HG02852 (cell line): ENCODE results near the gene TM7SF2.

ENCODE experiments used
- ATAC-seq: cut with Tn5 transposase; IDR thresholded peaks from one replicate; pipeline ENCODE4 v1.9.1; 2021; ENCODE audit warnings: mild to moderate bottlenecking, moderate library complexity; ENCODE audit not compliant: unreplicated experiment

The TM7SF2 gene

DNA sequence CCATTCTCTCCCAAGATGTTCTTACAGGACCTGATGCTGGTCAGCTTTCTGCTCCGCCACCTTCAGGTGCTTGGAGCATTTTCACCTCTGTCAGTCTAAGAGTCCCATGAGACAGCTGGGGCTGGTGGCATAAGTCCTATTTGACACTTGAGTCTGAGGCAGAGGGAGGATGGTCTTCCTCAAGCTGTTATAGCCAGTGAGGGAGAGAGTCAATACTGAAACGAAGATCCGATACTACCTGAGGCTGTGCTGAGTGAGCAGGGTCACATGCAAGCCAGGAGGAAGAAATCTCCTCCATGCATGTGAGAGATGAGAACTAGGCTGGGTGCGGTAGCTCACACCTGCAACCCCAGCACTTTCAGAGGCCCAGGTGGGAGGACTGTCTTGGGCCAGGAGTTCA lies 22.1 kb upstream of the TM7SF2 start:
- ATAC-seq: no peak

DNA sequence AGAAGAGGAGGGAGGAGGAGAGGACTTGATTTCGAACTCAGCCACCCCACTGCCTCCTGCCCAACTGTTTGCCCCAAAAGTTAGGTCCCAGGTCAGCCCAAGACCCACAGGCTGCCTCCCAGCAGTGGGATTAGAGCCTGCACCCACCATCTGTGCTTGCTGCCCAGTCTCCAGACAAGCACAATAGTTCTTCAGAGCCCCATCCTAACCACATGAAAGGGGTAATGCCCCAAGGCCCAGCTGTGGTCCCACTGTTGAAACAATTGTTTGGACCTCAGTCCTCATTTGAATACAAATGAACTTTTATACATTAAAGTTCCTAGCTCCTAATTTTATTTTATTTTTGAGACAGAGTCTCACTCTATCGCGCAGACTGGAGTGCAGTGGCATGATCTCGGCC lies 21.0 kb upstream of the TM7SF2 start:
- no peak for ATAC-seq

DNA sequence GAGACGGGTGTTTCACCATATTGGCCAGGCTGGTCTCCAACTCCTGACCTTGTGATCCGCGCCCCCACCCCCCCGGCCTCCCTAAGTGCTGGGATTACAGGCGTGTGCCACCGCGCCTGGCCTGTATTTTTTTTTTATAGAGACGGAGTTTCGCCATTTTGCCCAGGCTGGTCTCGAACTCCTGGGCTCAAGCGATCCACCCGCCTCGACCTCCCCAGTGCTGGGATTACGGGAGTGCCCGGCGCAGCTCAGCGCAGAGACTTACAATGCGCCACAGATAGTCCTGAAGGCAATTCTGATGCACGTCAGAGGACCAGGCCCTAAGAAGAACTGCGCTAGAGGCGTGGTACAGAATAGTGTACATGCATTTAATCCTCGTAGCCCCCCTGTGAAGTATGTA lies 16.2 kb upstream of the TM7SF2 start:
- no peak for ATAC-seq

DNA sequence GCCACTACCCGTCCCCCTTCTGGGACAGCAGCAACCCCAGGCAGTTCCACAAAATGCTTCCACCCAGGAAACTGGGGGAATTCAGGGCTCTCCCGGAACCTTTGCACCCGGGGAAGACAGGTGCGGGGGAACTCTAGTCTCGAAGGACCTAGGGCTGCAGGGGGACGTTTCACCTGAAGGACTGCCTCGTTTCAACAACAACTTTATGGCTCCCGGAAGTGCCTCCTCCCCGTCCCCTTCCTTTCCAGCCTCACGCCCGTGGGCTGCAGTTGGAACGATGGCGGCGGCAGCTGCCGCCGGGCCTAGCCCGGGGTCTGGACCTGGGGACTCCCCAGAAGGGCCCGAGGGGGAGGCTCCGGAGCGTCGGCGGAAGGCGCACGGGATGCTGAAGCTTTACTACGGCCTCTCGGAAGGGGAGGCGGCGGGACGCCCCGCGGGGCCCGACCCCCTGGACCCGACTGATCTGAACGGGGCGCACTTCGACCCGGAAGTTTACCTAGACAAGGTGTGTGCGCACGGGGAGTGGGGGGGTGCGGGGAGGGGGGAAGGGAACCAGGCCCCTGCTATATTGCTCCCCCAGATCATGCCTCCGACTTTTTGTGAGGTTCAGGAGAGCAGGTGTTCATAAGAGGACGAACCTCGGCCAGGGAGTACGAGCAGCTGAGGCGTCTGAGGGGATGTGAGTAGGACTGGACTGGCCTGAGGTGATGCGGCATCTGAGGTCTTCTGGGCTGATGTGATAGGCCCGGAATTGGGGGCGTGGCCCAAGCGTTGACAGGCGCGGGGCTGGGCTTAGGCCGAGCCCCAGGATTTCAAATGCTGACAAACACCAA lies 15.5 kb upstream of the TM7SF2 start, which contains the start of gene VPS51:
VPS51 (plus strand) TSS at position 241 of the 833 bp plus-strand sequence; CDS start at position 278, 37 bp downstream.
- peak; percentile 76 for ATAC-seq

DNA sequence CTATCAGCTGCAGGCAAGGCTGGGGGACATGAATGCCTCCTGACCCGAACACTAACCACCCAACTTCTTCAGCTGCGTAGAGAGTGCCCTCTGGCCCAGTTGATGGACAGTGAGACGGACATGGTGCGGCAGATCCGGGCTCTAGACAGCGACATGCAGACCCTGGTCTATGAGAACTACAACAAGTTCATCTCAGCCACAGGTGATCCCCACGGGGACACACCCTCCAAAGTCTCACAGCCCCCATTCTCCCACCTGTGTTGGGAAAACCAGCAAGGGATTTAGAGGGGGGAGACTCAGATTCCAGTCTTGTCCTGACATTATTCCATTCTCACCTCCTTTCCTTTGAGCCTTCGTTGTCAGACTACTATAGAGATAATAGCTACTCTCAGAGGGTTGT lies 14.7 kb upstream of the TM7SF2 start:
- ATAC-seq: no peak

DNA sequence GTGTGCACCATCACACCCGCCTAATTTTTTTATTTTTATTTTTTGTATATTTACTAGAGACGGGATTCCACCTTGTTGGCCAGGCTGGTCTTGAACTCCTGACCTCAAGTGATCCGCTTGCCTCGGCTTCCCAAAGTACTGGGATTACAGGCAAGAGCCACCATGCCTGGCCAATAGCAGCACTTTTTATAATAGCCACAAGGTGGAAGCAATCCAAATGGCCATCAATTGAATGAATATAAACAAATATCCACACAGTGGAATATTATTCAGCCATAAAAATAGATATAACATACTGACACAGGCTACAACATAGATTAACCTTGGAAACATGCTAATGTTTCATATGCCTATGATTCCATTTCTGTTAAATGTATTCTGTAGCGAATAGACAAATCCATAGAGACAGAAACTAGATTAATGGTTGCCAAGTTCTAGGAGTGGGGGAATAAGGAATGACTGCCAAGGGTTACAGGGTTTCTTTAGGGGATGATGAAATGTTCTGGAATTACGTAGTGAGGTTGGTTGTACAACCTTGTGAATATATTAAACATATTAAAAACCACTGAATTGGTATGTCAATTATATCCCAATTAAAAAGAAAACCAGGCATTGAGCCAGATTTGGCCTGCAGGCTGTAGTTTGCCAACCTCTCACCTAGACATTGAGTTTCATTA lies 10.9 kb upstream of the TM7SF2 start:
- no peak for ATAC-seq

DNA sequence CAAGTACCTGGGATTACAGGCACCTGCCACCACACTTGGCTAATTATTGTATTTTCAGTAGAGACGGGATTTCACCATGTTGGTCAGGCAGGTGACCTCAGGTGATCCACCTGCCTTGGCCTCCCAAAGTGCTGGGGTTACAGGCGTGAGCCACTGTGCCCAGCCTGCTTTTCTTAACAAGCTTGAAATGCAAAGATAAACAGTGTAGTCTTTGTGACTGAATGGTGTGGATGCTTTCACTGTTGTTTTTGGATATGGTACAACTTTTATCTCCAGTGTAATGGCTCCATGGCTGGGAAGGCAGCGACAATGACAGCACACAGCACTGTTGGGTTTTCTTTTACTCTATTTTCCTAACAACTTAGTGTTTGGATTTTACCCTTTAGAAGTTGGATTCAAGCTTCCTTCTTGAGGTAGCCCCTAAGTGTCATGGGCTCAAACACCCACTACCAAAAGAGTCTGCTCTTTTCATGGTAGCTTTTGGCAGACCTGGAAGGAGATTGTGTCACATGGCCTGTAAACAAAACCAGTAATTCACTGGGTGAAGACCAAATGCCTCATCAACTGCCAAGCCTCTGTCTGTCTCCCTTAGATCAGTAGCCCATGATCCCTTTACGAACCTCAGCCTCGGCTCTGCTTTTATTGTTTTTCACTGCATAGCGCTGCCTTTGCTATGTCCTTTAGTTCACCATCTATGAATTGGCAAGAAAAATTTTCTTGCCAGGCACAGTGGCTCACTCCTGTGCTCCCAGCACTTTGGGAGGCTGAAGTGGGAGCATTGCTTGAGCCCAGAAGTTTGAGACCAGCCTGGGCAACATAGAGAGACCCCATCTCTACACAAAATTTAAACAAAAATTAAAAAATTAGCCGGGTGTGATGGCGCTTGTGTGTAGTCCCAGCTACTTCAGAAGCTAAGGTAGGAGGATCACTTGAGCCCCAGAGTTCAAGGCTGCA lies 9.3 kb upstream of the TM7SF2 start:
- ATAC-seq: no peak

DNA sequence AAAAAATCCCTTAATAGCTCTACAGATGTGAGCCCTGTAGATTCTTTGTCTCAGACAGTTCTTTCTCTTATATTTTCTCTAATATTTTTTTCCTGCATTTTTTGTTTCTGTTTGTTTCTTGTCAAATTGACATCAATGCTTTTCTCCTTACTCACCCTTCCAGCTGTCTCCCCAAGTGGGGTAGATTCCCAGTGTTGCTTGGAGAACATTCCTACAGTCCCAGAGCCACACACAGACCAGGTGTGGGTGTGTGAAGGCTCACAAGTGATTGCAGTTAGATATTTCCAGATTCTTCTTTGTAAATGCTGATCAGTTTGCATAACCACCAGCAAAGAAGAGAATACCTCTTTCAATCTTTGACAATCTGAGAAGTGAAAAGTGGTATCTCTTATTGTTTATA lies 8.2 kb upstream of the TM7SF2 start:
- ATAC-seq: no peak

DNA sequence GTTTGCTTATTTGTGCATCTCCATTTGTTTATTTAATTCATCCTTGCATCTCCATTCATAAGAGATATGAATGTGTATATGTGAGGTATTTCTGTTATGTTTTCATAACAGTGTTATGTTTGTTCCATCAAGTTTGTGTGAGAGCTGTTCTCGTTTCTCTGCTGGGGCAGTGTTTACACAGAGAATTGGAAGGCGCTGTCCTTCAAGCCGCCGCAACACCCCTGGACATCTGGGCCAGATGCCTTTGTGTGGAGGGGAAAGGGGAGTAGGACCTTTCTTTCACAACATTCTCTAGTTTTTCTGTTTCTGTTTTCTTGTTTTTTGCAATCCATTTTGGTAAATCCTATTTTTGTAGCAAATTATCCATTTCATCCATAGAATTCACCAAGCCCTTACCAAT lies 7.0 kb upstream of the TM7SF2 start:
- no peak for ATAC-seq

DNA sequence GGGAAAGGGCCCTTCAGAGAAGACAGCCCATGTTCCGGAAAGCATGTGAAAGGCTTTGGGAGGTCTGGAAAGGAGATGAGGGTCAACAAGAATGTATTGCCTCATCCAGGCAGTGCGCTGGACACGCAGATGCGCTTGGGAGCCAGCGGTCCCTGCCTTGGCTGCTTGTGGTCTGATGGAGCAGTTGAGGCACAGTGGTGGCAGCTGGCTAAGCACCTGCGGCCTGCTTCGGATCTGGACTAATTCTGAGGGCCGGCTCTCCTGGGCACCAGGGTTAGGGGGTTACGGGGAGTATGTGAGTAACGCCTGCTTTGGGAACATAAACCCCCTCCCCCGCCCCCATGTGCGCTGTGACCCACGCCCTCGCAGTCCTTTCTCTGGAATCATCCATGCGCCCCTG lies 4.6 kb upstream of the TM7SF2 start:
- no peak for ATAC-seq

DNA sequence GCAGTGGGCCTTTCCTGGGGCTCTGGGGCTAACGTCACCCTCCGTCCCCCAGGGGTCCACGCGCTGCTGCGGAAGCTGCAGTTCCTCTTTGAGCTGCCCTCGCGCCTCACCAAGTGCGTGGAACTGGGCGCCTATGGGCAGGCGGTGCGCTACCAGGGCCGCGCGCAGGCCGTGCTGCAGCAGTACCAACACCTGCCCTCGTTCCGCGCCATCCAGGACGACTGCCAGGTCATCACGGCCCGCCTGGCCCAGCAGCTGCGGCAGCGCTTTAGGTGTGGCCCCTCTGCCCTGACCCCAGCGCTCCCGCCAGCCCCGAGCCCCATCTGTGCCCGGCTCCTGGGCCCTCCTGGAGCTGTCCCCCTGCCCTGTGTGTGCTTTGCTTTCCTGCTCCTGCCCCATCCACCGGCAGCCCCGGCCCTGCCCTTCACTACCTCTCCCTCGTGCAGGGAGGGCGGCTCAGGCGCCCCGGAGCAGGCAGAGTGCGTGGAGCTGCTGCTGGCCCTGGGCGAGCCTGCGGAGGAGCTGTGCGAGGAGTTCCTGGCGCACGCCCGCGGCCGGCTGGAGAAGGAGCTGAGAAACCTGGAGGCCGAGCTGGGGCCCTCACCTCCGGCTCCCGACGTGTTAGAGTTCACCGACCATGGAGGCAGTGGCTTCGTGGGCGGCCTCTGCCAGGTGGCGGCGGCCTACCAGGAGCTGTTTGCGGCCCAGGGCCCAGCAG lies 3.8 kb upstream of the TM7SF2 start:
- no peak for ATAC-seq

DNA sequence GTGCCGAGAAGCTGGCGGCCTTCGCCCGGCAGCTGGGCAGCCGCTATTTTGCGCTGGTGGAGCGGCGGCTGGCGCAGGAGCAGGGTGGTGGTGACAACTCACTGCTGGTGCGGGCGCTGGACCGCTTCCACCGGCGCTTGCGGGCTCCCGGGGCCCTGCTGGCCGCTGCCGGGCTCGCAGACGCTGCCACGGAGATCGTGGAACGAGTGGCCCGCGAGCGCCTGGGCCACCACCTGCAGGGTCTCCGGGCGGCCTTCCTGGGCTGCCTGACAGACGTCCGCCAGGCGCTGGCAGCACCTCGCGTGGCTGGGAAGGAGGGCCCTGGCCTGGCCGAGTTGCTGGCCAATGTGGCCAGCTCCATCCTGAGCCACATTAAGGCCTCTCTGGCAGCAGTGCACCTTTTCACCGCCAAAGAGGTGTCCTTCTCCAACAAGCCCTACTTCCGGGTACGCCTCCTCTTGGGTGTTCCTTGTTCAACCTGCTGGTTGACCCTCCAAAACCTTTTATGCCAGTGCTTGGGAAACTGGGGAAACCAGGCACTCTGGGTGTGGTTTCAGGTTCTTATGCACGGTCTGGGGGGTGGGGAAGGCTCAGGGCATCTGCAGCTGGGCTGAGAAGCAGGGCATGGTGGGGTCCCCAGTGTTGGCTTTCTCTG lies 3.1 kb upstream of the TM7SF2 start:
- no peak for ATAC-seq

DNA sequence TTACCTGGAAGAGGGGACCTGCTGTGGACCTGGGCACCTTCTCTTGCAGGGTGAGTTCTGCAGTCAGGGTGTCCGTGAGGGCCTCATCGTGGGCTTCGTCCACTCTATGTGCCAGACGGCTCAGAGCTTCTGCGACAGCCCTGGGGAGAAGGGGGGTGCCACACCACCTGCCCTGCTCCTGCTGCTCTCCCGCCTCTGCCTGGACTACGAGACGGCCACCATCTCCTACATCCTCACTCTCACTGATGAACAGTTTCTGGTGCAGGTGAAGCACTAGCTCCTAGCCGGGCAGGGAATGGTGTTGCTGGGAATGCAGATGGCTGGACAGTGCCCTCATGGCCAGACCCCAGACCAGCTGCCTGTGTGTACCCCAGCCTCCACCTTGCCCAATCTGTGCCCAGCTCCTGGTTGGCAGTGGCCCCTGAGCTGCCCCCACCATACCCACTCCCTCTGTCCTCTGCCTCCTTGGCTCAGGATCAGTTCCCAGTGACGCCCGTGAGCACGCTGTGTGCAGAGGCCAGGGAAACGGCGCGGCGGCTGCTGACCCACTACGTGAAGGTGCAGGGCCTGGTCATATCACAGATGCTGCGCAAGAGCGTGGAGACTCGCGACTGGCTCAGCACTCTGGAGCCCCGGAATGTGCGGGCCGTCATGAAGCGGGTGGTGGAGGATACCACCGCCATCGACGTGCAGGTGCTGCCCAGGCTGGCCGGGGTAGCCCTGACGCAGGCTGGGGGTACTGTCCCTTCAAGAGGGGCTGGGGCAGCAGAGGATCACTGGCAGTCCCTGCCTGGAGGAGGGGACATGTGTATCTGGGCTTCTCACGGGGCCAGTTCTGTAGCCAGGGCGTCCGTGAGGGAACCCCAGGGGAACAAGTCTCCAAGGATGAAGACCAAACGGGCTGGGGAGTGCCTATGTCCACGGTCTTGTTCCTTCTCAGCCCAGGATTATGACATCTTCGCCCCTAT lies 2.2 kb upstream of the TM7SF2 start:
- no peak for ATAC-seq

DNA sequence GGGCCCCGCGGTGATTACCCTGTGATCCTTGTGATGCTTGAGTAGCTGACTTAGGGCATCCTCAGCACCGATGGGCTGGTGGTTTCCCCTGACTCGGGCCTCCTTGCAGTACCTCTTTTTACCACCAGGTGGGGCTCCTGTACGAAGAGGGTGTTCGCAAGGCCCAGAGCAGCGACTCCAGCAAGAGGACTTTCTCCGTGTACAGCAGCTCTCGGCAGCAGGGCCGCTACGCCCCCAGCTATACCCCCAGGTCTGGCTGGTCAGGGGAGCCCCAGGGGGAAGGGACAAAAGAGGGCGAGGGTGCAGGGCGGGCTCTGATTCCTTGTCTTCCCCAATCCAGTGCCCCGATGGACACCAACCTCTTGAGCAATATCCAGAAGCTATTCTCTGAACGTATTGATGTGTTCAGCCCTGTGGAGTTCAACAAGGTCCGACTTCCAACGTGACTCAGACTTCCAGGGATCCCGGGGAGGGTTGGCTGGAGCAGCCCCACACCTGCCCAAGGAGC lies 1.3 kb upstream of the TM7SF2 start:
- ATAC-seq: no peak

DNA sequence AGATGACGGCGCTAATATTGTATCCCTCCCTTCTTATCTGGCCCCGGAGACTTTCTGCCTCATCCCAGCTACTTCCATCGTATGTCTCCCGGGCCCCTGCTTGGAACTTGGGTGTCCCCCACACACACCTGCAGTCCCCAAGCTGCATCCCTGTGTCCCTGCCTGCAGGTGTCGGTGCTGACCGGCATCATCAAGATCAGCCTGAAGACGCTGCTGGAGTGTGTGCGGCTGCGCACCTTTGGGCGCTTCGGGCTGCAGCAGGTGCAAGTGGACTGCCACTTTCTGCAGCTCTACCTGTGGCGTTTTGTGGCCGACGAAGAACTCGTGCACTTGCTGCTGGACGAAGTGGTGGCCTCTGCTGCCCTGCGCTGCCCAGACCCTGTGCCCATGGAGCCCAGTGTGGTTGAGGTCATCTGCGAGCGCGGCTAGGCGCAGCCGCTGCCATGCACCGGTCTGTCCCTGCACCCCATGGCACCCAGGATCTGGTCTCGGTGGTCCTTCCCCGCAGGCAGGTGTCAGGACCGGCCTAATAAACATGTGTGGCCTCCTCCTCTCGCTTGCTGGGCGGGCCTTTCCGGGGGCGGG lies 421 bp upstream of the TM7SF2 start:
- ATAC-seq: no peak

DNA sequence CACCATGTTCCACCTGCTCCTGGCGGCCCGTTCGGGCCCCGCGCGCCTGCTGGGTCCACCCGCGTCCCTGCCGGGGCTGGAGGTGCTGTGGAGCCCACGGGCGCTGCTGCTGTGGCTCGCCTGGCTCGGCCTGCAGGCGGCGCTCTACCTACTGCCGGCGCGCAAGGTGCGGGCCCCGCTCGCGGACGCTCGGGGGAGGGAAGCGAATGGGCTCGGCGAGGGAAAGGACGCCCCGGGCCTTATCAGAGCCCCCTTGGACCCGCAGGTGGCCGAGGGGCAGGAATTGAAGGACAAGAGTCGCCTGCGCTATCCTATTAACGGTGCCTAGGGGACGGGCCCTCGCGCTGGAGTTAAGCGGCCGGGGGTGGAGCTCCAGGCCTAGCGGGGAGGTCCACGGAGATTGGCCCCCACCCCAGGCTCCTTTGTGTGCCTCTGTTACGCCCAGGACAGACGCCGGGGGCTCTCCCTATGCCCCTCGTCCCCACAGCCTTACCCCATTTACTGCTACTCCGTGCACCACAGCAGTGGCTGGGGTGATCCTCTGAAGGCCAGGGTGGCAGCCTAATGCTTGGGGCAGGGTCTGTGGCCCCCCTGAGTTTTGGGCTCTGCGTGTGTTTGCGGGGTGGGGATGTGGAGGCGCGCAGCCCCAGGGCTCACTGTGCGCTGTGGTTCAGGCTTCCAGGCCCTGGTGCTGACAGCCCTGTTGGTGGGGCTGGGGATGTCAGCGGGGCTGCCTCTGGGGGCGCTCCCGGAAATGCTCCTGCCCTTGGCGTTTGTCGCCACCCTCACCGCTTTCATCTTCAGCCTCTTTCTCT lies 1.1 kb downstream of the TM7SF2 start:
- ATAC-seq: no peak

DNA sequence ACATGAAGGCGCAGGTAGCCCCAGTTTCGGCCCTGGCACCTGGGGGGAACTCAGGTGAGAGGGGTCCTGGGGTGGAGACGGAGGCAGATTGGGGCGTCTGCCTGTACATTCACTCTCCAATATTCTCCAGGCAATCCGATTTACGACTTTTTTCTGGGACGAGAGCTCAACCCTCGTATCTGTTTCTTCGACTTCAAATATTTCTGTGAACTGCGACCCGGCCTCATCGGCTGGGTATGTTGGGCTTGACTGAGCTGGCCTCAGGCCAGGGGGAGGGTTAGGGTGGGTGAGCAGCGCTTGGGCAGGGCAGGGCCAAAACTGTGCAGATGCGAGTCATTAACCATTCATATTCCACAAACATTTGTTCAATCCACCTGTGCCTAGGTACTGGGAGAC lies 1.7 kb downstream of the TM7SF2 start:
- no peak for ATAC-seq

DNA sequence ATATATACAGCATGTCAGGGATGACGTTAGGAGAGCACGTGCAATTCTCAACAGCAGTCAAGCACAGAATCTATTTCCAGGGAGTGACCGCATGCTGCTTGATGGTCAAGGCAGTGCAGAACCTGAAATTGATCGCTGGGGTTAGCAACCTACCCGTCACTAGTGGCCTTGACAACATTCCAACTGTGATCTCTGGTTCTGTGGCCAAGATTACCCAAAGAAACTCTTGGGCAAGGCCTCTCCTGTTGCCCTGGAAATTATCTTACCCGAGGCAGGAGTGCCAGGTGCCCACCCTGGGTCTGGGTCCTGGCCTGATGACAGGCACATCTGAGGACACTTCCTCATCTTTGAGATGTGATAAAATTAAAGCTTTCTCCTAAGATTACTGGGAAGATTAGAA lies 2.2 kb downstream of the TM7SF2 start:
- ATAC-seq: no peak
